PC-3 (cell line): Measurements from ENCODE around the gene KRTAP12-3. TPM values are rescaled to one million over a fixed set of nuclear protein-coding genes. Genes with fewer than 3 reads are reported as not detected.
"Not testable (repeated sequence)": the region's sequence is repeated elsewhere in the genome, so short reads cannot be mapped to it uniquely, and the experiment has no call there.

Experiments used
- ATAC-seq: fragments of 200-7000 bp; cut with Tn5 transposase; 2 replicates; pipeline ENCODE4 v1.9.1; 2020; ENCODE audit warnings: mild to moderate bottlenecking, moderate library complexity
- BruUV-seq: library from RNA; stranded (reverse); fragments of 400-500 nt; replicated peaks from 2 replicates; lab custom pipeline; 2021; lab: Mats Ljungman, UMichigan
- CTCF ChIA-PET: fragments of 300-600 bp; sonication (Branson Sonifier 250); formaldehyde crosslinking; loops from one replicate; lab custom pipeline; 2022; ENCODE audit warnings: antibody characterized with exemption; lab: Charles Lee
- POLR2A ChIA-PET: fragments of 300-600 bp; sonication (Branson Sonifier 250); formaldehyde crosslinking; loops from one replicate; lab custom pipeline; 2022; ENCODE audit warnings: antibody characterized with exemption; ENCODE audit not compliant: unreplicated experiment; lab: Charles Lee
- DNase-seq: peaks from one replicate; pipeline ENCODE4 v3.0.0-alpha.2; 2015
- H2AFZ ChIP-seq: fragments of 300-600 bp; sonication (generic); 2 replicates; pipeline ENCODE4 v1.6.0; 2016; ENCODE audit warnings: antibody characterized with exemption, low read length
- H3F3A ChIP-seq: fragments of 300-600 bp; sonication (generic); one replicate; pipeline ENCODE4 v1.6.0; 2017; ENCODE audit warnings: antibody characterized with exemption, low read length, control low read depth, mild to moderate bottlenecking; ENCODE audit not compliant: unreplicated experiment
- H3K27ac ChIP-seq: fragments of 300-600 bp; sonication (generic); 2 replicates; pipeline ENCODE4 v1.5.1; 2016; ENCODE audit warnings: mild to moderate bottlenecking, low read length
- H3K27me3 ChIP-seq: fragments of 300-600 bp; sonication (generic); 2 replicates; pipeline ENCODE4 v1.6.1; 2016; ENCODE audit warnings: low read length, mixed read lengths
- H3K36me3 ChIP-seq: fragments of 300-600 bp; sonication (generic); 2 replicates; pipeline ENCODE4 v1.6.1; 2016; ENCODE audit warnings: low read depth, mixed run types, low read length, mixed read lengths
- H3K4me1 ChIP-seq: fragments of 300-600 bp; sonication (generic); 2 replicates; pipeline ENCODE4 v1.5.1; 2016; ENCODE audit warnings: low read length; ENCODE audit not compliant: insufficient read depth
- H3K4me2 ChIP-seq: fragments of 300-600 bp; sonication (generic); 2 replicates; pipeline ENCODE4 v1.6.0; 2016; ENCODE audit warnings: low read length
- H3K4me3 ChIP-seq: fragments of 300-600 bp; sonication (generic); 2 replicates; pipeline ENCODE4 v1.5.1; 2016; ENCODE audit warnings: mild to moderate bottlenecking, low read length, mixed read lengths
- H3K79me2 ChIP-seq: fragments of 300-600 bp; sonication (generic); 2 replicates; pipeline ENCODE4 v1.6.1; 2017; ENCODE audit warnings: low read length, mixed read lengths
- H3K9ac ChIP-seq: fragments of 300-600 bp; sonication (generic); 2 replicates; pipeline ENCODE4 v1.6.0; 2016; ENCODE audit warnings: mild to moderate bottlenecking, low read length
- H3K9me2 ChIP-seq: fragments of 300-600 bp; sonication (generic); replicated peaks from 2 replicates; pipeline ENCODE4 v1.6.1; 2016; ENCODE audit warnings: mixed run types, low read length, mixed read lengths
- H3K9me3 ChIP-seq: fragments of 300-600 bp; sonication (generic); 2 replicates; pipeline ENCODE4 v1.6.1; 2016; ENCODE audit warnings: low read length, mixed read lengths
- H4K20me1 ChIP-seq: fragments of 300-600 bp; sonication (generic); 2 replicates; pipeline ENCODE4 v1.6.1; 2016; ENCODE audit warnings: low read length, mixed read lengths
- CTCF ChIP-seq: fragments of 300-600 bp; sonication (generic); conservative IDR thresholded peaks from 2 replicates; pipeline ENCODE4 v1.5.1; 2017; ENCODE audit warnings: antibody characterized with exemption, low read depth, mild to moderate bottlenecking, low read length
- EZH2 ChIP-seq: fragments of 300-600 bp; sonication (generic); IDR thresholded peaks from one replicate; pipeline ENCODE4 v1.6.1; 2017; ENCODE audit warnings: antibody characterized with exemption, mild to moderate bottlenecking, low read length; ENCODE audit not compliant: unreplicated experiment
- EZH2phosphoT487 ChIP-seq: fragments of 300-600 bp; sonication (generic); IDR thresholded peaks from 2 replicates; pipeline ENCODE4 v1.6.1; 2018; ENCODE audit warnings: mild to moderate bottlenecking, antibody characterized with exemption, low read length, borderline replicate concordance
- intact Hi-C: fragments of 100-400 bp; cut with micrococcal nuclease; formaldehyde crosslinking; loops from 2 replicates; pipeline ENCODE4 v1.9.0; 2023
- total RNA-seq: library from RNA; depleted of rRNA; stranded (reverse); fragments of >200 nt; gene quantifications from 2 replicates; pipeline ENCODE4 v1.2.3, GENCODE V29; 2014

Gene KRTAP12-3
- total RNA-seq, 1 experiment from 2014 or later: not detected

GRCh38 chr21:44686000-44686781, 28.5 kb downstream of the KRTAP12-3 start:
- no peak for ATAC-seq
- ChIA-PET CTCF (no interaction called here), POLR2A (no interaction called here)
- Histone ChIP-seq H3K4me1 (no peaks in the 10 kb centered on the region), H3K36me3 (no peaks in the 10 kb centered on the region), H3K9me3 (no peaks in the 10 kb centered on the region), H2AFZ (no peak overlapping the region), H3K79me2 (no peaks in the 10 kb centered on the region), H3K27me3 (no peaks in the 10 kb centered on the region), H3K27ac (no peak overlapping the region), H3F3A (no peaks in the 10 kb centered on the region), H4K20me1 (no peaks in the 10 kb centered on the region), H3K4me3 (no peak overlapping the region), H3K9ac (no peak overlapping the region), H3K4me2 (no peak overlapping the region), H3K9me2 (no peaks in the 10 kb centered on the region)
- no peak for DNase-seq
- TF ChIP-seq CTCF (no peak), EZH2phosphoT487 (no peak), EZH2 (no peak)
- no TSS peak for BruUV-seq
- intact Hi-C loops: no loop called here

DNA sequence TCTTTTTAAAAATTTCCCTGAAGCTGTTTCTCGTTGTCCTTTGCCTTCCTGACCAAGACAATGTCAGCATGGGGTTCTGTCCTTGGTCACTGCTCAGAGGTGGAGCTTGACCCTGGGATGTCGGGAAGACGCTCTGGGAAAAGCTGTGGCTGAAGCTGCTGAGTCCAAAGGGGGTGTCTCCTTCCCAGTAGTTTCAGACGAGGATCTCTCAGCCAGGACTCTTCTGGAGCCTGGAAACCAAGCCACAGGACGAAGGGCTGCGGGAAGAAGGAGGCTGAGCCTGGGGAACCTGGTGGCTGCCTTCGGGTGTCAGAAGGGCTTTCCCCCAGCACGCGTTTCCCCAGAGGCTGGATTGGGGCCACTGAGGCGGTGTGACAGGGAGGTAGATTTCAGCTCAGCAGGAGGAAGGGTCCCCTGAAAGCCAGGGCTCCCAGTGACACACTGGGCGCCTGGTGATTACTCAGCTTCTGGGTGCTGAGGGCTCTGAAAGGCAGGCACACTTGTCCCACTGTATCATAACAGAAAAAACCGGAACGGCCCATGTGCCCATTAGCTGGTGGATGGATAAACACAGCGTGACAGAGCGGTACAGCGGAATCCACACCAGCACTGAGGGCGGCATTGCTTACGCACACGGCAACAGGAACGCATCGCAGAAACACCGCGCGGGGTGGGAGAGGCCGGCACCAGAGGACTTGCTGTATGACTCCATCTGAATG, 29.3 kb downstream of the KRTAP12-3 start:
- Histone ChIP-seq H3K36me3 (no peaks in the 10 kb centered on the region), H3K9ac (no peak overlapping the region), H3K27ac (no peak overlapping the region), H3K4me1 (no peaks in the 10 kb centered on the region), H3K4me3 (no peak overlapping the region), H3F3A (no peaks in the 10 kb centered on the region), H2AFZ (no peak overlapping the region), H3K9me3 (no peaks in the 10 kb centered on the region), H3K4me2 (no peak overlapping the region), H3K9me2 (no peaks in the 10 kb centered on the region), H3K79me2 (no peaks in the 10 kb centered on the region), H4K20me1 (no peaks in the 10 kb centered on the region), H3K27me3 (no peaks in the 10 kb centered on the region)
- ATAC-seq (no peak), DNase-seq (no peak)
- ChIA-PET CTCF (no interaction called here), POLR2A (no interaction called here)
- no TSS peak for BruUV-seq
- TF ChIP-seq EZH2phosphoT487: no peak
- no peak for TF ChIP-seq EZH2
- no peak for TF ChIP-seq CTCF
- intact Hi-C loops: no loop called here

GRCh38 chr21:44687671-44688070, 29.9 kb downstream of the KRTAP12-3 start:
- no peaks in the 10 kb centered on the region for H3K4me1 ChIP-seq
- TF ChIP-seq EZH2: no peak
- TF ChIP-seq EZH2phosphoT487: no peak
- TF ChIP-seq CTCF: no peak
- no peaks in the 10 kb centered on the region for H4K20me1 ChIP-seq
- DNase-seq: no peak
- no peaks in the 10 kb centered on the region for H3K9me2 ChIP-seq
- H3K36me3 ChIP-seq: no peaks in the 10 kb centered on the region
- H3K4me3 ChIP-seq: no peak overlapping the region
- intact Hi-C loops: no loop called here
- ChIA-PET CTCF (no interaction called here), POLR2A (no interaction called here)
- no peak overlapping the region for H3K27ac ChIP-seq
- no peak overlapping the region for H3K9ac ChIP-seq
- no peak for ATAC-seq
- H3F3A ChIP-seq: no peaks in the 10 kb centered on the region
- H3K79me2 ChIP-seq: no peaks in the 10 kb centered on the region
- no peaks in the 10 kb centered on the region for H3K27me3 ChIP-seq
- peaks cover 1% of the 10 kb centered on the region; the same call in 1 of the 2 replicates for H3K9me3 ChIP-seq
- no TSS peak for BruUV-seq
- no peak overlapping the region for H3K4me2 ChIP-seq
- no peak overlapping the region for H2AFZ ChIP-seq

GRCh38 chr21:44689740-44690139, 32.0 kb downstream of the KRTAP12-3 start:
- H3K9me2 ChIP-seq, H3K9ac ChIP-seq, BruUV-seq, H4K20me1 ChIP-seq, H3K4me1 ChIP-seq, H3K27ac ChIP-seq, intact Hi-C loops, H3K79me2 ChIP-seq, H3K4me3 ChIP-seq, DNase-seq, CTCF ChIA-PET, H3K4me2 ChIP-seq, ATAC-seq, H3K36me3 ChIP-seq, H2AFZ ChIP-seq, H3K27me3 ChIP-seq, H3F3A ChIP-seq, POLR2A ChIA-PET: not testable (repeated sequence)
- H3K9me3 ChIP-seq: peaks cover 17% of the 10 kb centered on the region
